GM12873 (cell line): ENCODE data around the gene MAP3K7.

Source experiments
- CTCF ChIP-seq: IDR thresholded peaks from 2 replicates; pipeline ENCODE4 v1.5.1; 2012; ENCODE audit warnings: low read depth, mild to moderate bottlenecking, moderate library complexity, low read length, control low read depth; ENCODE audit not compliant: insufficient read depth; ENCODE audit errors: missing control alignments

The MAP3K7 gene

DNA sequence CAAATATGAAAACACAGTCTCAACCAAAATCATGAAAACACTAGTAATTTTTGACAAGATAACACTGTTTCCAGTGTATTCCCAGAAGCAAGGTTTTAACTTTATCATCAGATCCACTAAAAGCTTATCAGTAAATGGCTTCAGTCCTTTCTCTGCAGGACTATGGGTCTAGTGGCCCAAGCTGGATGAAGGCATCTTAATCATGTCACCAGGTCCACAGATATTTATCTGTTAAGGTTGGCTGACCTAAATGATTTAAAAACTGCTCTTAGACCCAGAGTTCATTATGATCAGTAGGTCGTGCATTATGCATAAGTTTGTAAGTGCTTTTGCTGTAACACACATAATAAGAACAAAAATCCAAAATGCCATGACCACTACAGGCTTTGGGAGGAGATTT, 118.0 kb downstream of the MAP3K7 start:
- TF ChIP-seq CTCF, result no peak

DNA sequence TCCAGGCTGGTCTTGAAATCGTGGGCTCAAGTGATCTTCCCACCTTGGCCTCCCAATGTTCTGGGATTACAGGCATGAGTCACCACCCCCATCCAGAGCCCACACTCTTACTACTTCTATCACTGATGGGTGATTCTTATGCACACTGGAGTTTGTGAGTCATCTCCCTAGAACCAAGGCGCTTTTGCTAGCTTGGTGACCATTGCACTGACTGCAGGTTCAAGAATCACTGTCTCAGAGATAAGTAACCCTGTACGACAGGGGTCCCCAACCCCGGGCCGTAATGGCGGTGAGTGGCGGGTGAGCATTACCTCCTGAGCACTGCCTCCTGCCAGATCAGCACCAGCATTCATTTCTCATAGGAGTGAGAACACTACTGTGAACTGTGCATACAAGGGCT, 118.8 kb downstream of the MAP3K7 start:
- no peak for TF ChIP-seq CTCF

DNA sequence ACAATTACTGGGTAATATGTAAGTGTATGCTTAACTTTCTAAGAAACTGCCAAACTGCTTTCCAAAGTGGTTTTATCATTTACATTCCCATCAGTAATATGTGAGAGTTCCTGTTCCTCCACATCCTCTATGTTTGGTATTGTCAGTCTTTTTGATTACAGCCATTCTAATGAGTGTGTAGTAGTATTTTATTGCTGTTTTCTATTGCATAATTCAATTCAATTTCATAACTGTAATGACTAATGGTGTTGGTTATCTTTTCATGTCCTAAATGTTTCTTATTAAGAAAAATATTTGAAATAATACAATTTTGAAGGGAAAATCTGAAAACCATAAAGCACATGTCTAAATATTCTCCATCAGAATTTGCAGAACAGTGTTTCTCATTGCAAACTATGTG, 119.3 kb downstream of the MAP3K7 start:
- TF ChIP-seq CTCF, result no peak

GRCh38 chr6:90466154-90466940, 120.5 kb downstream of the MAP3K7 start:
- no peak for TF ChIP-seq CTCF

GRCh38 chr6:90465686-90466085, 121.2 kb downstream of the MAP3K7 start:
- TF ChIP-seq CTCF, result no peak

DNA sequence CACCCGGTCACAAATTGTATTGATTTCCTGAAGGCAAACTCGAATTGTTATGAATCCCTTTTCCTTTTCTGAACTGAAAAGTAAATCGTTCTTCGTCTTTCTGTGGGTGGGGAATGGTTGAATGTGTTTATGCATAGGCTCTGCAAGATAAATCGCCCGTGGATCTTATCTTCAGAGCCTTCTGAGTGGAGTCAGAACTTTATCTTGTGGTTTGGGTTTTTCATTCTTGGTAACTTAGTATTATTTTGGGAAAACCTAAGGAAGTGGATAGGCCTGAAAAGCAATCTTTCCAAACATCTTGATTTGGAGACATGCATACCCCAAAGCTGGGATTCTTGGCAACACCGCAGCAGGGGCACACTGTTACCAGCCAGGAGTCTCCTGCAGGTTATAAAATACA, 122.4 kb downstream of the MAP3K7 start:
- no peak for TF ChIP-seq CTCF

DNA sequence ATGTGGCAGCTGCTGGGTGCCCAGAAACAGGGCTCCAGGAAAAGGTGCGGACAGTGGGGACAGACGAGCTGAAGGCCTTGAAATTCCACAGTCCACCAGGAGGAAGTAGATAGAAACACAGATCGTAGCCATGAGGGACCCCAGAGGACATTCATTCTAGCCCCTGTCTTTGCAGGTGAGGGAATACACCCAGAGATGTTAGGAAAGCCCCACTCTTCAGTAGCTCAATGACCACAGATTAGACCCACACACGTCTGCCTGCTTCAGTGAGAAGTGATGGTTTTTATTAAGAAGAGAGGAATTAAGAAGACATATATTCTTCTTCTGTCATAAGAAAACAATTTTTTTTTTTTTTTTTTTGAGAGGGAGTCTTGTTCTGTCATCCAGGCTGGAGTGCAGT, 123.0 kb downstream of the MAP3K7 start:
- TF ChIP-seq CTCF, result no peak
